ENCODE measurements around the gene POLR2I. TPM values are rescaled to one million over a fixed set of nuclear protein-coding genes. Genes with fewer than 3 reads are reported as not detected.

POLR2I gene
- total and polyA plus RNA-seq, 4 donors, result 11.4 to 110 (median 61.1) TPM

DNA sequence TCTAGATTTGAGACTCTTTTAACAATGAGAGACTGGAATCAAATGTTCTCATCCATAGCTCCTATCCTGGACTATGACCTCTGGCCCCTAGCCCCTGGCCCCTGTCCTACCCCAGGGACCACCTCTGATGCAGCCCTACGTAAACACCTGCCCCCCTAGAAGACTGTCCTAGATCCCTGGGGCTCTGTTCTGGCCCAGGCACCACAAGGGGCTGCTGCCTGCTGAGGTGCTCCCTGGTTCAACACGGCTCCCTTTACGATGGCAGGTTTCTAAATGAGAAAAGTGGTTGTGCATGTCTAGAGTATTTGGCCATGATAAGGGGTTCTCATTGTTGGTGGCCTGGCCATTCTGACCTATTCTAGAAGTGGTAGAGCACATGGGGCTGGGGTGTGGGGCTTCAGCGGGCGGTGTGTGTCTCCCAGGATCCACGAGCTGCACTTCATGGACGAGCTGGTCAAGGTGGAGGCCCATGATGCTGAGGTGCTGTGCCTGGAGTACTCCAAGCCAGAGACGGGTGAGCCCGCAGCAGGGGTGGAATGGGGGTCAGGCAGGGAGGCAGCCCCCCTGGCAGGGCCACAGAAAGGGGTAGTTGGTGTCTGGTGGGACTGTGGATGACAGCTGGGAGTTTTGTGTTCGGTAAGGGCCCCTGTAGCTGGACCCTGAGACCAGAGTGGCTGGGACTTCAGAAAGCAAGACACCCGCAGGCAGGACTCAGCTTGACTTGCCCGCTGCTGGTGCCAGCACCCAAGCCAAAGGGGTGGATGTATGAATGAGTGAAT lies 30.3 kb downstream of the POLR2I start:
- no peaks in the 10 kb centered on the region for H3K27me3 ChIP-seq (ENCODE audit: control insufficient read depth in 4 of 4, insufficient read depth in 4 of 4, low read length in 3 of 4)
- no peak overlapping the region for H3K4me3 ChIP-seq (ENCODE audit: low read depth in 1 of 3, low read length in 3 of 3)
- no peak for DNase-seq (ENCODE audit: low spot score)
- 97% methylated on average over 12 of the region's 12 CpGs for WGBS
- no peaks in the 10 kb centered on the region for H3K9me3 ChIP-seq (ENCODE audit: control insufficient read depth in 4 of 4, low read length in 3 of 4)
- no peak overlapping the region for H3K9ac ChIP-seq (ENCODE audit: low read depth in 1 of 2, low read length in 2 of 2)
- peaks cover 0 to 2% (median 0%) of the 10 kb centered on the region in 4 donors for H3K36me3 ChIP-seq (ENCODE audit: control insufficient read depth in 4 of 4, insufficient read depth in 3 of 4, low read depth in 1 of 4, low read length in 3 of 4)
- no peak overlapping the region for H3K27ac ChIP-seq (ENCODE audit: low read depth in 1 of 2, low read length in 2 of 2)
- no peaks in the 10 kb centered on the region for H3K4me1 ChIP-seq (ENCODE audit: control insufficient read depth in 4 of 4, insufficient read depth in 4 of 4, low read length in 3 of 4)
- TF ChIP-seq SP1 (IDR thresholded peaks at IDR 0.05) (no peak), ATF3 (IDR thresholded peaks at IDR 0.05) (no peak), FOXA1 (IDR thresholded peaks at IDR 0.05) (no peak), MAX (IDR thresholded peaks at IDR 0.05) (no peak), NR2F2 (IDR thresholded peaks at IDR 0.05) (no peak), FOXA2 (IDR thresholded peaks at IDR 0.05) (no peak), YY1 (IDR thresholded peaks at IDR 0.05) (no peak), GABPA (IDR thresholded peaks at IDR 0.05 in 1 of 2, conservative IDR thresholded peaks at IDR 0.05 in 1 of 2) (no peak), EGR1 (IDR thresholded peaks at IDR 0.05; ENCODE audit: low read depth in 2 of 2) (no peak), HNF4A (conservative IDR thresholded peaks at IDR 0.05) (no peak), HNF4G (IDR thresholded peaks at IDR 0.05) (no peak), TAF1 (conservative IDR thresholded peaks at IDR 0.05) (no peak)
- TF ChIP-seq, protein P1, sequence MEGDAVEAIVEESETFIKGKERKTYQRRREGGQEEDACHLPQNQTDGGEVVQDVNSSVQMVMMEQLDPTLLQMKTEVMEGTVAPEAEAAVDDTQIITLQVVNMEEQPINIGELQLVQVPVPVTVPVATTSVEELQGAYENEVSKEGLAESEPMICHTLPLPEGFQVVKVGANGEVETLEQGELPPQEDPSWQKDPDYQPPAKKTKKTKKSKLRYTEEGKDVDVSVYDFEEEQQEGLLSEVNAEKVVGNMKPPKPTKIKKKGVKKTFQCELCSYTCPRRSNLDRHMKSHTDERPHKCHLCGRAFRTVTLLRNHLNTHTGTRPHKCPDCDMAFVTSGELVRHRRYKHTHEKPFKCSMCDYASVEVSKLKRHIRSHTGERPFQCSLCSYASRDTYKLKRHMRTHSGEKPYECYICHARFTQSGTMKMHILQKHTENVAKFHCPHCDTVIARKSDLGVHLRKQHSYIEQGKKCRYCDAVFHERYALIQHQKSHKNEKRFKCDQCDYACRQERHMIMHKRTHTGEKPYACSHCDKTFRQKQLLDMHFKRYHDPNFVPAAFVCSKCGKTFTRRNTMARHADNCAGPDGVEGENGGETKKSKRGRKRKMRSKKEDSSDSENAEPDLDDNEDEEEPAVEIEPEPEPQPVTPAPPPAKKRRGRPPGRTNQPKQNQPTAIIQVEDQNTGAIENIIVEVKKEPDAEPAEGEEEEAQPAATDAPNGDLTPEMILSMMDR (IDR thresholded peaks at IDR 0.05; ENCODE audit: low read depth, low read length, missing input control), result no peak

DNA sequence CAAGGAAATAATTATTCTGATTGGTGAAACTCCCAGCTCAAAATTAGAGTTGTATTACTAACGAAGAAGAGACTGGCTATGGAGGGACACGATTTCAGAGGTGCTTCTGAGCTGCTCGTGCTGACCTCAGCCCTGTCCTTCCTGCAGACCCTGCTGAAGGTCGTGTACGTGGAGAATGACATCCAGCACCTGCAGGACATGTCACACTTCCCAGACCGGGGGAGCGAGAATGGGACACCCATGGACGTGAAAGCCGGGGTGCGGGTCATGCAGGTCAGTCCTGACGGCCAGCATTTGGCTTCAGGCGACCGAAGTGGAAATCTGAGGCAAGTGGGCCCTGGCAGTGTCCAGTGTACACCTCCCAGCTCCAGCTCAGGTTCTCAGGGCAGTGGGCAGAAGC lies 31.8 kb downstream of the POLR2I start:
- Histone ChIP-seq H3K27ac (ENCODE audit: low read depth in 1 of 2, low read length in 2 of 2) (no peak overlapping the region), H3K4me1 (ENCODE audit: control insufficient read depth in 4 of 4, insufficient read depth in 4 of 4, low read length in 3 of 4) (no peaks in the 10 kb centered on the region), H3K27me3 (ENCODE audit: control insufficient read depth in 4 of 4, insufficient read depth in 4 of 4, low read length in 3 of 4) (no peaks in the 10 kb centered on the region), H3K9me3 (ENCODE audit: control insufficient read depth in 4 of 4, low read length in 3 of 4) (no peaks in the 10 kb centered on the region), H3K36me3 (ENCODE audit: control insufficient read depth in 4 of 4, insufficient read depth in 3 of 4, low read depth in 1 of 4, low read length in 3 of 4) (peaks cover 0 to 2% (median 0%) of the 10 kb centered on the region in 4 donors), H3K9ac (ENCODE audit: low read depth in 1 of 2, low read length in 2 of 2) (no peak overlapping the region), H3K4me3 (ENCODE audit: low read depth in 1 of 3, low read length in 3 of 3) (no peak overlapping the region)
- no peak for DNase-seq (ENCODE audit: low spot score)
- no peak for TF ChIP-seq JUND (IDR thresholded peaks at IDR 0.05)
- TF ChIP-seq EGR1 (IDR thresholded peaks at IDR 0.05; ENCODE audit: low read depth in 2 of 2), result no peak
- no peak for TF ChIP-seq NR2F2 (IDR thresholded peaks at IDR 0.05)
- TF ChIP-seq HNF4A (conservative IDR thresholded peaks at IDR 0.05), result no peak
- TF ChIP-seq TAF1 (conservative IDR thresholded peaks at IDR 0.05), result no peak
- TF ChIP-seq GABPA (IDR thresholded peaks at IDR 0.05 in 1 of 2, conservative IDR thresholded peaks at IDR 0.05 in 1 of 2), result no peak
- no peak for TF ChIP-seq HNF4G (IDR thresholded peaks at IDR 0.05)
- 96% methylated on average over 13 of the region's 13 CpGs for WGBS

GRCh38 chr19:36081894-36082293 lies 32.8 kb downstream of the POLR2I start:
- H3K27me3 ChIP-seq (ENCODE audit: control insufficient read depth in 4 of 4, insufficient read depth in 4 of 4, low read length in 3 of 4), result no peaks in the 10 kb centered on the region
- no peak overlapping the region for H3K27ac ChIP-seq (ENCODE audit: low read depth in 1 of 2, low read length in 2 of 2)
- no peak overlapping the region for H3K9ac ChIP-seq (ENCODE audit: low read depth in 1 of 2, low read length in 2 of 2)
- 96% methylated on average over 7 of the region's 7 CpGs for WGBS
- peaks cover 0 to 2% (median 0%) of the 10 kb centered on the region in 4 donors for H3K36me3 ChIP-seq (ENCODE audit: control insufficient read depth in 4 of 4, insufficient read depth in 3 of 4, low read depth in 1 of 4, low read length in 3 of 4)
- no peaks in the 10 kb centered on the region for H3K4me1 ChIP-seq (ENCODE audit: control insufficient read depth in 4 of 4, insufficient read depth in 4 of 4, low read length in 3 of 4)
- H3K9me3 ChIP-seq (ENCODE audit: control insufficient read depth in 4 of 4, low read length in 3 of 4), result no peaks in the 10 kb centered on the region
- no peak for DNase-seq (ENCODE audit: low spot score)
- H3K4me3 ChIP-seq (ENCODE audit: low read depth in 1 of 3, low read length in 3 of 3), result no peak overlapping the region
- TF ChIP-seq YY1 (IDR thresholded peaks at IDR 0.05) (no peak), HNF4A (conservative IDR thresholded peaks at IDR 0.05) (no peak), SP1 (IDR thresholded peaks at IDR 0.05) (no peak), EGR1 (IDR thresholded peaks at IDR 0.05; ENCODE audit: low read depth in 2 of 2) (no peak), FOXA1 (IDR thresholded peaks at IDR 0.05) (no peak), TAF1 (conservative IDR thresholded peaks at IDR 0.05) (no peak), RXRA (IDR thresholded peaks at IDR 0.05) (no peak), HNF4G (IDR thresholded peaks at IDR 0.05) (no peak), JUND (IDR thresholded peaks at IDR 0.05) (no peak), FOXA2 (IDR thresholded peaks at IDR 0.05) (no peak), REST (IDR thresholded peaks at IDR 0.05) (no peak), ATF3 (IDR thresholded peaks at IDR 0.05) (no peak), MAX (IDR thresholded peaks at IDR 0.05) (no peak), NR2F2 (IDR thresholded peaks at IDR 0.05) (no peak)
- TF ChIP-seq, protein P1 (IDR thresholded peaks at IDR 0.05; ENCODE audit: low read depth, low read length, missing input control), result no peak
